ENCODE data around the gene KRT31. TPM values are rescaled to one million over a fixed set of nuclear protein-coding genes. Genes with fewer than 3 reads are reported as not detected.

The KRT31 gene
- total RNA-seq: not detected in 2 replicates
- long read RNA-seq: 0 reads

DNA sequence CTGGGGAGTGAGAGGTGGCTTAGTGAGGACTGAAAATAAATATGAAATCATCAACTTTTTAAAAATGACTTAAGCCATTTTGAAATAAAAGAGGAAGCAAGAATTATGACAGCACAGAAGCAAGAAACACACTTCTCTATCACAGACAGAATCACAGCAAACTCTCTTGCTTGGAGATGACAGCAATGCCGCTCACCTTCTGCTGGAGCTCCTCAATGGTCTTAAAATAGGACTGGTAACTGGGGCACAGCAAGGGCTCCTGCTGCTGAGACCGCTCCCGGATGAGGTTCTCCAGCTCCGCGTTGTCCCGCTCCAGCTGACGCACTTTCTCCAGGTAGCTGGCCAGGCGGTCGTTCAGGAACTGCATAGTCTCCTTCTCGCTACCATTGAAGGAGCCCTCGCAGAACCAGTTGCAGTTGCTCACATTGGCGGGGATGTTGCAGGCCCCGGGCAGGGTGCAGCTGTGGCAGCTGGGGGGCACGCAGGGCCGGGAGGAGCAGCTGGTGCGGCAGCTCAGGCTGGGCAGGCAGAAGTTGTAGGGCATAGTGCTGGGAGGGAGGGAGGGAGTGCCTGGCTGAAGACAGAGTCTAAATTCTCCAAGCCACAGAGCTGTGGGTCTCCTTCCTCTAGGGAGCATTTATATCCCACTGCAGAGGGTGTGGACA, at the start of gene KRT31:
Gene KRT31 (minus strand): TSS at position 613 of the 665 bp plus-strand sequence. CDS start 69 bp downstream, at position 544.
- Mint-ChIP-seq H3K27ac (ENCODE audit: unreplicated experiment) (no peak within 1 kb of the TSS), H3K4me1 (ENCODE audit: unreplicated experiment) (peaks cover 3% of the 10 kb centered on the region), H3K27me3 (ENCODE audit: unreplicated experiment) (no peaks in the 10 kb centered on the region), H3K36me3 (ENCODE audit: unreplicated experiment) (no peaks in the 10 kb centered on the region), H3K4me3 (ENCODE audit: unreplicated experiment) (no peak within 1 kb of the TSS), H3K9me3 (ENCODE audit: unreplicated experiment) (no peaks in the 10 kb centered on the region)
- no peak for DNase-seq (ENCODE audit: extremely low spot score, unreplicated experiment)
- no peak for TF ChIP-seq CTCF (IDR thresholded peaks at IDR 0.05)

DNA sequence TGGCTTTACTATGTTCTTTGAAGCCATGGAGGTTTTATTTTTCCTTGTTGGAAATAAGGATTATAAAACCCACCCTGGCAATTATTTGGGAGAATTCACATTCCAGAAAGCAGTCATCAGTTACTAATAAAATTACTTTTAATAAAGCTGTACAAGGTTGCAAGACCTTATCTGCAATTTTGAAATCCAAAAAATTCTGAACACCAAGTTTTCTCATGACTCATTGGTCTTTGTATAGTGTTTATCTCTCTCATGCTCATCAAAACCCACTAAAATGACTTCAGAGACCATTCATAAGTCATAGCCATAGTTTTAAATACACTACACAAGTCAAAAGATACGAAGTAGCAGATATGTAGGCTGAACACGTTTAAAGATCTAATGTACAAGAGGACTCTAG, 49.4 kb upstream of the KRT31 start:
- Mint-ChIP-seq H3K4me3 (ENCODE audit: unreplicated experiment) (no peak overlapping the region), H3K27me3 (ENCODE audit: unreplicated experiment) (peaks cover 15% of the 10 kb centered on the region), H3K9me3 (ENCODE audit: unreplicated experiment) (peaks cover 6% of the 10 kb centered on the region), H3K4me1 (ENCODE audit: unreplicated experiment) (no peaks in the 10 kb centered on the region), H3K36me3 (ENCODE audit: unreplicated experiment) (no peaks in the 10 kb centered on the region), H3K27ac (ENCODE audit: unreplicated experiment) (no peak overlapping the region)
- TF ChIP-seq CTCF (IDR thresholded peaks at IDR 0.05): no peak
- no peak for DNase-seq (ENCODE audit: extremely low spot score, unreplicated experiment)

- no peak for DNase-seq (ENCODE audit: extremely low spot score, unreplicated experiment)
- H3K4me1 Mint-ChIP-seq (ENCODE audit: unreplicated experiment): no peaks in the 10 kb centered on the region
- H3K27me3 Mint-ChIP-seq (ENCODE audit: unreplicated experiment): peaks cover 16% of the 10 kb centered on the region
- H3K9me3 Mint-ChIP-seq (ENCODE audit: unreplicated experiment): no peaks in the 10 kb centered on the region
- H3K4me3 Mint-ChIP-seq (ENCODE audit: unreplicated experiment): no peak overlapping the region
- no peak overlapping the region for H3K27ac Mint-ChIP-seq (ENCODE audit: unreplicated experiment)
- TF ChIP-seq CTCF (IDR thresholded peaks at IDR 0.05): no peak
- H3K36me3 Mint-ChIP-seq (ENCODE audit: unreplicated experiment): no peaks in the 10 kb centered on the region
Observed at GRCh38 chr17:41444640-41445039, 47.2 kb upstream of the KRT31 start.

DNA sequence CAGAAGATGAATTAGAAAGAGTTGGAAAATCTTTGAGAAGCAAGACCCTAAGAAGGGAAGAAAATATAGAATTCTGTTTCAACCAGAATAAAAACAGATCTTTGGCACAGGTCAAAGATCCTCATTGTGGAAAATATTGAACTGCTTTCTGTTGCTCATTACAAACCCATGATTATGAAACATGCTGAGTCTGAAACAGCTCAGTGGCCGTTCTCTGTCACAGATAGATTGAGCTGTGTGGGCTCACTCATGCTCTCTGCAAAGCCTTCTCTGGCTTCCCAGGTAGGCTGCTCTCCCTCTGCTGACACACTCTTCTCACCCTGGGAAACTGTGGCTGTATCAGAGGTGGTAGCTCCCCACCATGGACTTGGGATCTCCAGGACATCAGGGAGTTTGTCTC, 46.8 kb upstream of the KRT31 start:
- TF ChIP-seq CTCF (IDR thresholded peaks at IDR 0.05): no peak
- no peak overlapping the region for H3K27ac Mint-ChIP-seq (ENCODE audit: unreplicated experiment)
- no peak for DNase-seq (ENCODE audit: extremely low spot score, unreplicated experiment)
- H3K9me3 Mint-ChIP-seq (ENCODE audit: unreplicated experiment): no peaks in the 10 kb centered on the region
- no peaks in the 10 kb centered on the region for H3K36me3 Mint-ChIP-seq (ENCODE audit: unreplicated experiment)
- H3K4me3 Mint-ChIP-seq (ENCODE audit: unreplicated experiment): no peak overlapping the region
- peaks cover 21% of the 10 kb centered on the region for H3K27me3 Mint-ChIP-seq (ENCODE audit: unreplicated experiment)
- H3K4me1 Mint-ChIP-seq (ENCODE audit: unreplicated experiment): no peaks in the 10 kb centered on the region

DNA sequence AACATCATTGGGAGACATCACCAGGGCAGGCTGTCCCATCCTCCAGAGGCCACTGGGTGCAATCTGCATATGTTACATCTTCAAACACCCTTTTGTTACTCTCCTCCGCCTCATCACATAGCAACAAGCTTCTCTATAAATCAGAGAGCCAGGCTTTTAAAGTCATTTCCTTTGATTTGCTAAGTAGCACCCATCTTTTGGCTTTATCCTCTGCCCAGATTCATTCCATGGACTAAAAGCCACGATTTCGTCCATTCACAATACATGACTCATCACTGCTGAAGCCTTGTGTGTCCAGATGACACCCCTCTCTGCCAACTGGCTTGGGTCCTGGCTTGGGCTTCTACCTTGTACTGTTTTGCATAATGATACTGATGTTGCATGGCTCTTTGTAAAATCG, 45.3 kb upstream of the KRT31 start:
- Mint-ChIP-seq H3K27me3 (ENCODE audit: unreplicated experiment) (peaks cover 21% of the 10 kb centered on the region), H3K36me3 (ENCODE audit: unreplicated experiment) (no peaks in the 10 kb centered on the region), H3K9me3 (ENCODE audit: unreplicated experiment) (no peaks in the 10 kb centered on the region), H3K27ac (ENCODE audit: unreplicated experiment) (no peak overlapping the region), H3K4me3 (ENCODE audit: unreplicated experiment) (no peak overlapping the region), H3K4me1 (ENCODE audit: unreplicated experiment) (no peaks in the 10 kb centered on the region)
- no peak for TF ChIP-seq CTCF (IDR thresholded peaks at IDR 0.05)
- no peak for DNase-seq (ENCODE audit: extremely low spot score, unreplicated experiment)

Measured in osteocyte (in vitro differentiated cells).